ENCODE results near the gene NEDD4L.

GRCh38 chr18:58042826-58043490, 1.1 kb upstream of the NEDD4L start:
- TF ChIP-seq CTCF (IDR thresholded peaks at IDR 0.05) (no peak), EZH2 (IDR thresholded peaks at IDR 0.05; ENCODE audit: borderline replicate concordance, insufficient read depth, low read depth, low read length, poor library complexity, severe bottlenecking) (no peak)

All from B cell (primary cell).